Stimulated activated naive CD4-positive, alpha-beta T cell treated with Interleukin-2 at 50 U/mL for 16 hours (primary cell): ENCODE results near the gene LMOD1.
"Not testable (repeated sequence)": the region's sequence is repeated elsewhere in the genome, so short reads cannot be mapped to it uniquely, and the experiment has no call there.

Experiments
- DNase-seq: peaks from one replicate; lab custom pipeline; 2025; lab: John Stamatoyannopoulos, UW

The LMOD1 gene

GRCh38 chr1:201859424-201859823, 86.9 kb downstream of the LMOD1 start:
- DNase-seq: no peak

- not testable (repeated sequence) for DNase-seq
Observed at GRCh38 chr1:201856722-201857121, 89.6 kb downstream of the LMOD1 start.

GRCh38 chr1:201851949-201852348, 94.4 kb downstream of the LMOD1 start:
- no peak for DNase-seq

GRCh38 chr1:201850053-201850397, 96.3 kb downstream of the LMOD1 start:
- DNase-seq: no peak

- no peak for DNase-seq
Observed at GRCh38 chr1:201849372-201850052, 96.8 kb downstream of the LMOD1 start.

GRCh38 chr1:201848230-201848629, 98.1 kb downstream of the LMOD1 start:
- no peak for DNase-seq

- DNase-seq: no peak
Observed at GRCh38 chr1:201847150-201847549, 99.2 kb downstream of the LMOD1 start.
